Muscle layer of duodenum (tissue), 2 donors: ENCODE results near the gene COPS8.
A peak's percentile ranks its signal among the peaks of the same experiment; 100 is the strongest.

Experiments used
- H3K27ac ChIP-seq: one replicate; pipeline ENCODE4 v1.7.0; 2013; ENCODE audit warnings: mild to moderate bottlenecking, low read length
- H3K27me3 ChIP-seq: one replicate; pipeline ENCODE4 v1.7.0; 2013; ENCODE audit warnings: low read depth, mild to moderate bottlenecking, control low read depth, low read length
- H3K36me3 ChIP-seq, 2 donors: one replicate each; pipeline ENCODE4 v1.7.0; 2013; ENCODE audit warnings: low read length in 2 of 2, control low read depth in 1 of 2, mild to moderate bottlenecking in 1 of 2; ENCODE audit not compliant: insufficient read depth in 2 of 2, control insufficient read depth in 1 of 2
- H3K4me1 ChIP-seq, 2 donors: one replicate each; pipeline ENCODE4 v1.7.0; 2013; ENCODE audit warnings: low read length in 2 of 2, mild to moderate bottlenecking in 2 of 2, control low read depth in 1 of 2, moderate library complexity in 1 of 2; ENCODE audit not compliant: insufficient read depth in 2 of 2, control insufficient read depth in 1 of 2
- H3K4me3 ChIP-seq, 2 donors: one replicate each; pipeline ENCODE4 v1.7.0; 2013; ENCODE audit warnings: low read length in 2 of 2, low read depth in 1 of 2, mild to moderate bottlenecking in 1 of 2
- H3K9me3 ChIP-seq, 2 donors: one replicate each; pipeline ENCODE4 v1.7.0; 2013; ENCODE audit warnings: low read length in 2 of 2, control low read depth in 1 of 2, mild to moderate bottlenecking in 1 of 2; ENCODE audit not compliant: control insufficient read depth in 1 of 2
- donor health status: healthy.

Gene COPS8

GRCh38 chr2:237085248-237086221, at the start of gene COPS8:
Gene COPS8, plus strand, starts transcription at chr2:237085889. Its CDS starts 76 bp downstream, at chr2:237085965.
- H3K9me3 ChIP-seq, result no peaks in the 10 kb centered on the region
- H3K36me3 ChIP-seq, result peaks cover 7 to 9% of the 10 kb centered on the region in 2 donors
- peak within 1 kb of the TSS; percentile 92 for H3K27ac ChIP-seq
- H3K4me3 ChIP-seq, result peak within 1 kb of the TSS; percentile 84 to 94
- H3K27me3 ChIP-seq, result no peaks in the 10 kb centered on the region
- H3K4me1 ChIP-seq, result peaks cover 6 to 25% of the 10 kb centered on the region in 2 donors

- Histone ChIP-seq H3K4me3 (no peak overlapping the region), H3K27me3 (no peaks in the 10 kb centered on the region), H3K27ac (no peak overlapping the region)
Observed at GRCh38 chr2:237039301-237040031, 46.2 kb upstream of the COPS8 start.

GRCh38 chr2:237041231-237041630, 44.5 kb upstream of the COPS8 start:
- Histone ChIP-seq H3K27ac (no peak overlapping the region), H3K4me3 (no peak overlapping the region), H3K36me3 (no peaks in the 10 kb centered on the region), H3K4me1 (no peaks in the 10 kb centered on the region), H3K9me3 (no peaks in the 10 kb centered on the region), H3K27me3 (no peaks in the 10 kb centered on the region)

More at GRCh38 chr2:237039301-237040031, 46.2 kb upstream of the COPS8 start:
- Histone ChIP-seq H3K9me3 (no peaks in the 10 kb centered on the region), H3K36me3 (no peaks in the 10 kb centered on the region), H3K4me1 (no peaks in the 10 kb centered on the region)

GRCh38 chr2:237042101-237042500, 43.6 kb upstream of the COPS8 start:
- Histone ChIP-seq H3K27ac (no peak overlapping the region), H3K4me1 (no peaks in the 10 kb centered on the region), H3K36me3 (no peaks in the 10 kb centered on the region), H3K4me3 (no peak overlapping the region), H3K9me3 (no peaks in the 10 kb centered on the region), H3K27me3 (no peaks in the 10 kb centered on the region)

- H3K27ac ChIP-seq, result no peak overlapping the region
- no peak overlapping the region for H3K4me3 ChIP-seq
- H3K4me1 ChIP-seq, result no peaks in the 10 kb centered on the region
- no peaks in the 10 kb centered on the region for H3K36me3 ChIP-seq
- peaks cover 0 to 5% of the 10 kb centered on the region in 2 donors for H3K9me3 ChIP-seq
- H3K27me3 ChIP-seq, result no peaks in the 10 kb centered on the region
Observed at GRCh38 chr2:237043866-237044265, 41.8 kb upstream of the COPS8 start.

GRCh38 chr2:237044281-237044680, 41.4 kb upstream of the COPS8 start:
- Histone ChIP-seq H3K9me3 (peaks cover 0 to 5% of the 10 kb centered on the region in 2 donors), H3K27ac (no peak overlapping the region), H3K4me3 (no peak overlapping the region), H3K36me3 (no peaks in the 10 kb centered on the region), H3K4me1 (no peaks in the 10 kb centered on the region), H3K27me3 (no peaks in the 10 kb centered on the region)

- Histone ChIP-seq H3K4me1 (no peaks in the 10 kb centered on the region), H3K36me3 (no peaks in the 10 kb centered on the region), H3K27me3 (no peaks in the 10 kb centered on the region), H3K4me3 (no peak overlapping the region), H3K27ac (no peak overlapping the region), H3K9me3 (peaks cover 0 to 5% of the 10 kb centered on the region in 2 donors)
Observed at GRCh38 chr2:237045449-237045848, 40.2 kb upstream of the COPS8 start.

GRCh38 chr2:237048595-237048994, 37.1 kb upstream of the COPS8 start:
- no peaks in the 10 kb centered on the region for H3K36me3 ChIP-seq
- H3K27me3 ChIP-seq, result no peaks in the 10 kb centered on the region
- H3K27ac ChIP-seq, result no peak overlapping the region
- H3K4me3 ChIP-seq, result no peak overlapping the region
- H3K4me1 ChIP-seq, result no peaks in the 10 kb centered on the region
- peaks cover 0 to 5% of the 10 kb centered on the region in 2 donors for H3K9me3 ChIP-seq

GRCh38 chr2:237051861-237052260, 33.8 kb upstream of the COPS8 start:
- H3K27ac ChIP-seq, result no peak overlapping the region
- peaks cover 0 to 5% of the 10 kb centered on the region in 2 donors for H3K9me3 ChIP-seq
- no peaks in the 10 kb centered on the region for H3K27me3 ChIP-seq
- H3K4me3 ChIP-seq, result no peak overlapping the region
- H3K36me3 ChIP-seq, result no peaks in the 10 kb centered on the region
- no peaks in the 10 kb centered on the region for H3K4me1 ChIP-seq

- Histone ChIP-seq H3K27ac (no peak overlapping the region), H3K4me1 (no peaks in the 10 kb centered on the region), H3K9me3 (peaks cover 0 to 5% of the 10 kb centered on the region in 2 donors), H3K27me3 (no peaks in the 10 kb centered on the region), H3K36me3 (no peaks in the 10 kb centered on the region), H3K4me3 (no peak overlapping the region)
Observed at GRCh38 chr2:237053066-237053465, 32.6 kb upstream of the COPS8 start.

GRCh38 chr2:237055386-237056100, 30.1 kb upstream of the COPS8 start:
- Histone ChIP-seq H3K9me3 (no peaks in the 10 kb centered on the region), H3K4me3 (no peak overlapping the region), H3K36me3 (no peaks in the 10 kb centered on the region), H3K4me1 (no peaks in the 10 kb centered on the region), H3K27me3 (no peaks in the 10 kb centered on the region), H3K27ac (no peak overlapping the region)
